B cell (primary cell): ENCODE results near the gene CARS2. TPM values are rescaled to one million over a fixed set of nuclear protein-coding genes. Genes with fewer than 3 reads are reported as not detected.
"Not testable (repeated sequence)": the region's sequence is repeated elsewhere in the genome, so short reads cannot be mapped to it uniquely, and the experiment has no call there.

Experiments used
- ATAC-seq: fragments of 200-7000 bp; cut with Tn5 transposase; one replicate; pipeline ENCODE4 v1.10.0; 2021; ENCODE audit warnings: low read depth, mild to moderate bottlenecking, moderate number of reproducible peaks, moderate library complexity
- CTCF ChIA-PET: fragments of 350-600 bp; sonication (Branson Sonifier 250); formaldehyde crosslinking; loops from one replicate; lab custom pipeline; 2021; ENCODE audit warnings: antibody characterized with exemption, inconsistent platforms; lab: Charles Lee
- POLR2A ChIA-PET: fragments of 350-600 bp; sonication (Branson Sonifier 250); formaldehyde crosslinking; loops from one replicate; lab custom pipeline; 2021; ENCODE audit warnings: antibody characterized with exemption; lab: Charles Lee
- DNase-seq: peaks from one replicate; pipeline ENCODE4 v3.0.0; 2013
- H2AFZ ChIP-seq: 2 replicates; pipeline ENCODE4 v1.6.1; 2012; ENCODE audit warnings: mild to moderate bottlenecking, low read depth, low read length; ENCODE audit not compliant: insufficient read depth, poor library complexity, severe bottlenecking
- H3K27ac ChIP-seq, 2 donors: 1 replicate in 1 of 2; 2 replicates in 1 of 2; pipeline ENCODE4 v1.5.1; 2012 to 2013; ENCODE audit warnings: low read length in 2 of 2, mild to moderate bottlenecking in 2 of 2, moderate library complexity in 1 of 2
- H3K27me3 ChIP-seq, 4 experiments: fragments of 200-600 bp in 1 of 4; sonication (generic) in 1 of 4; replicated peaks in 1 of 4; 1 replicate in 2 of 4; 2 replicates in 2 of 4; pipeline versions ENCODE4 v1.6.1 to v1.7.0; 2013 to 2016; ENCODE audit warnings: low read length in 3 of 4, mild to moderate bottlenecking in 2 of 4, mixed read lengths in 1 of 4, moderate library complexity in 1 of 4; ENCODE audit not compliant: insufficient read depth in 4 of 4, control insufficient read depth in 3 of 4; ENCODE audit errors: control extremely low read depth in 1 of 4
- H3K36me3 ChIP-seq, 2 experiments: replicated peaks in 1 of 2; 1 replicate in 1 of 2; 2 replicates in 1 of 2; pipeline versions ENCODE4 v1.6.1 to v1.7.1; 2013; ENCODE audit warnings: low read length in 1 of 2; ENCODE audit not compliant: insufficient read depth in 2 of 2, control insufficient read depth in 1 of 2; ENCODE audit errors: control extremely low read depth in 1 of 2, extremely low read depth in 1 of 2
- H3K4me1 ChIP-seq, 2 donors: fragments of 200-600 bp in 1 of 2; sonication (generic) in 1 of 2; 1 replicate in 1 of 2; 2 replicates in 1 of 2; pipeline versions ENCODE4 v1.5.1 to v1.6.1; 2013 to 2017; ENCODE audit warnings: low read length in 2 of 2; ENCODE audit not compliant: control insufficient read depth in 2 of 2, insufficient read depth in 2 of 2
- H3K4me2 ChIP-seq: replicated peaks from 2 replicates; pipeline ENCODE3; 2012; ENCODE audit warnings: mild to moderate bottlenecking, low read depth, low read length; ENCODE audit not compliant: poor library complexity, severe bottlenecking
- H3K4me3 ChIP-seq, 5 experiments: fragments of 200-600 bp in 1 of 5; sonication (generic) in 1 of 5; 1 replicate in 3 of 5; 2 replicates in 2 of 5; pipeline versions ENCODE4 v1.5.1 to v1.7.0; 2011 to 2016; ENCODE audit warnings: low read length in 4 of 5, mild to moderate bottlenecking in 4 of 5, low read depth in 2 of 5, control low read depth in 1 of 5, moderate library complexity in 1 of 5; ENCODE audit not compliant: insufficient read depth in 1 of 5; ENCODE audit errors: control extremely low read depth in 1 of 5, extremely low read depth in 1 of 5
- H3K79me2 ChIP-seq: fragments of 200-600 bp; sonication (generic); one replicate; pipeline ENCODE4 v1.6.0; 2016; ENCODE audit warnings: low read length; ENCODE audit not compliant: control insufficient read depth, insufficient read depth
- H3K9ac ChIP-seq: fragments of 200-600 bp; sonication (generic); 2 replicates; pipeline ENCODE4 v1.6.1; 2017; ENCODE audit warnings: mild to moderate bottlenecking, low read length, moderate library complexity
- H3K9me3 ChIP-seq, 3 donors: one replicate each; pipeline versions ENCODE4 v1.6.1 to v1.7.1; 2013; ENCODE audit warnings: low read length in 2 of 3; ENCODE audit not compliant: control insufficient read depth in 2 of 3, insufficient read depth in 1 of 3; ENCODE audit errors: control extremely low read depth in 1 of 3
- H4K20me1 ChIP-seq: 2 replicates; pipeline ENCODE4 v1.6.0; 2012; ENCODE audit warnings: mild to moderate bottlenecking, low read length; ENCODE audit not compliant: insufficient read depth, control insufficient read depth, poor library complexity, severe bottlenecking
- H3K27ac Mint-ChIP-seq: one replicate; pipeline ENCODE4 v1.8.0; 2021; ENCODE audit warnings: mixed read lengths
- H3K27me3 Mint-ChIP-seq: one replicate; pipeline ENCODE4 v1.8.0; 2021; ENCODE audit warnings: mixed read lengths
- H3K4me1 Mint-ChIP-seq: one replicate; pipeline ENCODE4 v1.8.0; 2021; ENCODE audit warnings: mixed read lengths
- H3K4me3 Mint-ChIP-seq: one replicate; pipeline ENCODE4 v1.8.0; 2021; ENCODE audit warnings: mixed read lengths
- H3K9me3 Mint-ChIP-seq: one replicate; pipeline ENCODE4 v1.8.0; 2022; ENCODE audit warnings: mixed read lengths; ENCODE audit not compliant: insufficient read depth
- EZH2 ChIP-seq: IDR thresholded peaks from 2 replicates; pipeline ENCODE4 v1.6.1; 2012; ENCODE audit warnings: borderline replicate concordance, low read depth, mild to moderate bottlenecking, moderate library complexity, low read length; ENCODE audit not compliant: insufficient read depth, poor library complexity, severe bottlenecking
- WGBS: methylation state at CpG from one replicate; pipeline ENCODE4 v1.1.5; 2013; ENCODE audit warnings: missing lambda C conversion rate; ENCODE audit not compliant: insufficient coverage; 5-methylcytosine and 5-hydroxymethylcytosine counted together
- intact Hi-C: fragments of 100-400 bp; cut with micrococcal nuclease; formaldehyde crosslinking; loops from one replicate; pipeline ENCODE4 v1.10.0; 2022
- polyA plus RNA-seq: library from polyadenylated mRNA; depleted of rRNA; stranded (reverse); fragments of >200 nt; gene quantifications from 2 replicates; pipeline ENCODE4 v1.2.3, GENCODE V29; 2012
- total RNA-seq, 2 donors: library from RNA; stranded (reverse); fragments of 120-200 nt in 1 of 2; gene quantifications; 1 replicate in 1 of 2; 2 replicates in 1 of 2; pipeline versions ENCODE4 v1.2.3 to v1.2.4, GENCODE V29; 2013 to 2022
- TF ChIP-seq, protein P1 (sequence below): fragments of 200-600 bp; IDR thresholded peaks from one replicate; pipeline ENCODE4 v1.8.0; 2022; ENCODE audit warnings: antibody characterized with exemption, mild to moderate bottlenecking

Gene CARS2
- total and polyA plus RNA-seq, 2 donors (not counting 1 experiment from before 2014, with no cell fraction given), result 154 to 188 TPM

- Mint-ChIP-seq H3K27me3 (no peaks in the 10 kb centered on the region), H3K27ac (no peak overlapping the region), H3K9me3 (no peaks in the 10 kb centered on the region), H3K4me1 (peaks cover 6% of the 10 kb centered on the region), H3K4me3 (no peak overlapping the region)
- peaks cover 0 to 11% of the 10 kb centered on the region in 2 donors for H3K4me1 ChIP-seq
- DNase-seq (no peak), ATAC-seq (no peak)
- CTCF ChIA-PET, result no interaction called here
- no peaks in the 10 kb centered on the region for H3K9me3 ChIP-seq
- intact Hi-C loops, result no loop called here
- no peak overlapping the region for H3K27ac ChIP-seq
- no peak for TF ChIP-seq EZH2
- TF ChIP-seq, protein P1, sequence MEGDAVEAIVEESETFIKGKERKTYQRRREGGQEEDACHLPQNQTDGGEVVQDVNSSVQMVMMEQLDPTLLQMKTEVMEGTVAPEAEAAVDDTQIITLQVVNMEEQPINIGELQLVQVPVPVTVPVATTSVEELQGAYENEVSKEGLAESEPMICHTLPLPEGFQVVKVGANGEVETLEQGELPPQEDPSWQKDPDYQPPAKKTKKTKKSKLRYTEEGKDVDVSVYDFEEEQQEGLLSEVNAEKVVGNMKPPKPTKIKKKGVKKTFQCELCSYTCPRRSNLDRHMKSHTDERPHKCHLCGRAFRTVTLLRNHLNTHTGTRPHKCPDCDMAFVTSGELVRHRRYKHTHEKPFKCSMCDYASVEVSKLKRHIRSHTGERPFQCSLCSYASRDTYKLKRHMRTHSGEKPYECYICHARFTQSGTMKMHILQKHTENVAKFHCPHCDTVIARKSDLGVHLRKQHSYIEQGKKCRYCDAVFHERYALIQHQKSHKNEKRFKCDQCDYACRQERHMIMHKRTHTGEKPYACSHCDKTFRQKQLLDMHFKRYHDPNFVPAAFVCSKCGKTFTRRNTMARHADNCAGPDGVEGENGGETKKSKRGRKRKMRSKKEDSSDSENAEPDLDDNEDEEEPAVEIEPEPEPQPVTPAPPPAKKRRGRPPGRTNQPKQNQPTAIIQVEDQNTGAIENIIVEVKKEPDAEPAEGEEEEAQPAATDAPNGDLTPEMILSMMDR, result no peak
- H3K36me3 ChIP-seq, result no peaks in the 10 kb centered on the region
- H3K4me3 ChIP-seq, result no peak overlapping the region
- no peak overlapping the region for H3K4me2 ChIP-seq
- no peaks in the 10 kb centered on the region for H3K79me2 ChIP-seq
- no peak overlapping the region for H3K9ac ChIP-seq
- H4K20me1 ChIP-seq, result no peaks in the 10 kb centered on the region
- POLR2A ChIA-PET, result no interaction called here
- no CpG with 5 or more reads among the region's 3 CpGs for WGBS
- no peak overlapping the region for H2AFZ ChIP-seq
- H3K27me3 ChIP-seq, result peaks cover 0 to 4% (median 0%) of the 10 kb centered on the region in 4 experiments
These were observed 98.2 kb downstream of the CARS2 start for GRCh38 chr13:110607675-110608224.

GRCh38 chr13:110606281-110606680 lies 99.6 kb downstream of the CARS2 start:
- H3K27me3 ChIP-seq, H3K9me3 Mint-ChIP-seq, H3K9me3 ChIP-seq, H3K9ac ChIP-seq, H3K36me3 ChIP-seq, POLR2A ChIA-PET, H2AFZ ChIP-seq, H3K79me2 ChIP-seq, H3K4me3 ChIP-seq, ATAC-seq, DNase-seq, H3K27me3 Mint-ChIP-seq, H4K20me1 ChIP-seq, intact Hi-C loops, H3K4me3 Mint-ChIP-seq, H3K27ac ChIP-seq, CTCF ChIA-PET, H3K27ac Mint-ChIP-seq, H3K4me2 ChIP-seq, H3K4me1 Mint-ChIP-seq: not testable (repeated sequence)
- no CpG with 5 or more reads among the region's 33 CpGs for WGBS
- H3K4me1 ChIP-seq, result peaks cover 0 to 11% of the 10 kb centered on the region in 2 donors
